GM18858 (cell line): ENCODE measurements around the gene CFAP61.
"Not testable (repeated sequence)": the region's sequence is repeated elsewhere in the genome, so short reads cannot be mapped to it uniquely, and the experiment has no call there.

Experiments
- ATAC-seq: cut with Tn5 transposase; IDR thresholded peaks from one replicate; pipeline ENCODE4 v1.9.1; 2021; ENCODE audit not compliant: unreplicated experiment

Gene CFAP61

GRCh38 chr20:20229595-20229994 lies 177.3 kb downstream of the CFAP61 start:
- ATAC-seq: no peak

- no peak for ATAC-seq
Observed at GRCh38 chr20:20230741-20231140, 178.4 kb downstream of the CFAP61 start.

- ATAC-seq: no peak
Observed at GRCh38 chr20:20231528-20232298, 179.4 kb downstream of the CFAP61 start.

GRCh38 chr20:20233041-20233514 lies 180.7 kb downstream of the CFAP61 start:
- ATAC-seq: no peak

GRCh38 chr20:20235681-20236080 lies 183.3 kb downstream of the CFAP61 start:
- no peak for ATAC-seq

GRCh38 chr20:20237093-20237959 lies 185.0 kb downstream of the CFAP61 start:
- ATAC-seq: no peak

GRCh38 chr20:20241976-20242375 lies 189.6 kb downstream of the CFAP61 start:
- no peak for ATAC-seq

GRCh38 chr20:20244384-20244783 lies 192.1 kb downstream of the CFAP61 start:
- ATAC-seq: not testable (repeated sequence)

- no peak for ATAC-seq
Observed at GRCh38 chr20:20246996-20247633, 194.8 kb downstream of the CFAP61 start.

GRCh38 chr20:20248620-20249200 lies 196.4 kb downstream of the CFAP61 start:
- no peak for ATAC-seq

GRCh38 chr20:20251317-20251716 lies 199.0 kb downstream of the CFAP61 start:
- ATAC-seq: no peak

- no peak for ATAC-seq
Observed at GRCh38 chr20:20251836-20252235, 199.5 kb downstream of the CFAP61 start.

GRCh38 chr20:20253039-20253743 lies 200.9 kb downstream of the CFAP61 start:
- no peak for ATAC-seq

GRCh38 chr20:20253744-20254330 lies 201.5 kb downstream of the CFAP61 start:
- no peak for ATAC-seq

- no peak for ATAC-seq
Observed at GRCh38 chr20:20255099-20255498, 202.8 kb downstream of the CFAP61 start.

- no peak for ATAC-seq
Observed at GRCh38 chr20:20259533-20259932, 207.2 kb downstream of the CFAP61 start.

GRCh38 chr20:20261159-20261558 lies 208.8 kb downstream of the CFAP61 start:
- ATAC-seq: no peak

GRCh38 chr20:20265210-20265609 lies 212.9 kb downstream of the CFAP61 start:
- ATAC-seq: no peak

- no peak for ATAC-seq
Observed at GRCh38 chr20:20266552-20266951, 214.2 kb downstream of the CFAP61 start.
